ENCODE measurements around the gene CA12. TPM values are rescaled to one million over a fixed set of nuclear protein-coding genes. Genes with fewer than 3 reads are reported as not detected.
A peak's percentile ranks its signal among the peaks of the same experiment; 100 is the strongest.

Gene CA12
- total RNA-seq, 3 donors from 2014 or later: 141 to 645 (median 213) TPM

DNA sequence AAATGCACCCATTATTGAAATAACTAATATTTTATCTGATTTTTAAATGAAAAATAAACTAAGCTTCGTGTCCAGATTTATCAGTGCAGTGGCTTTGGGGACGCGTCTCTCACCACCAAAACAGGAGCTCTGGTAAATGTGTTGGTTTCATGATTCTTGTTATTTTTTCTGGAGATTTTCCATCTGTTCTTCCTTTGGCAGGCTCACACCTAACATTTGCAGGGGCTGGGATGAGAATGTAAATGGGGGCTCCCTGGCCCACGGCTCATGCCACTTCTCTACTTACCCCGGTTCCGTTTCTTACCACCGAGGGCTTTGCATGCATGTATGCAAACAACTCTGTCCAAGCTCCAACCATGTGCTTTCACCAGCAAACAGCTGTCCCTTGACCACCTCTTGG lies 30.9 kb upstream of the CA12 start:
- H3K9me3 ChIP-seq: no peaks in the 10 kb centered on the region
- H3K4me3 ChIP-seq: no peak overlapping the region
- ATAC-seq (no peak), DNase-seq (no peak)
- peaks cover 5% of the 10 kb centered on the region for H3K4me1 ChIP-seq (ENCODE audit: low read depth)
- TF ChIP-seq, protein P1, sequence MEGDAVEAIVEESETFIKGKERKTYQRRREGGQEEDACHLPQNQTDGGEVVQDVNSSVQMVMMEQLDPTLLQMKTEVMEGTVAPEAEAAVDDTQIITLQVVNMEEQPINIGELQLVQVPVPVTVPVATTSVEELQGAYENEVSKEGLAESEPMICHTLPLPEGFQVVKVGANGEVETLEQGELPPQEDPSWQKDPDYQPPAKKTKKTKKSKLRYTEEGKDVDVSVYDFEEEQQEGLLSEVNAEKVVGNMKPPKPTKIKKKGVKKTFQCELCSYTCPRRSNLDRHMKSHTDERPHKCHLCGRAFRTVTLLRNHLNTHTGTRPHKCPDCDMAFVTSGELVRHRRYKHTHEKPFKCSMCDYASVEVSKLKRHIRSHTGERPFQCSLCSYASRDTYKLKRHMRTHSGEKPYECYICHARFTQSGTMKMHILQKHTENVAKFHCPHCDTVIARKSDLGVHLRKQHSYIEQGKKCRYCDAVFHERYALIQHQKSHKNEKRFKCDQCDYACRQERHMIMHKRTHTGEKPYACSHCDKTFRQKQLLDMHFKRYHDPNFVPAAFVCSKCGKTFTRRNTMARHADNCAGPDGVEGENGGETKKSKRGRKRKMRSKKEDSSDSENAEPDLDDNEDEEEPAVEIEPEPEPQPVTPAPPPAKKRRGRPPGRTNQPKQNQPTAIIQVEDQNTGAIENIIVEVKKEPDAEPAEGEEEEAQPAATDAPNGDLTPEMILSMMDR (IDR thresholded peaks at IDR 0.05): no peak
- no peaks in the 10 kb centered on the region for H3K36me3 ChIP-seq (ENCODE audit: low read depth)
- intact Hi-C loops (cut with DNase I, micrococcal nuclease): no loop called here

DNA sequence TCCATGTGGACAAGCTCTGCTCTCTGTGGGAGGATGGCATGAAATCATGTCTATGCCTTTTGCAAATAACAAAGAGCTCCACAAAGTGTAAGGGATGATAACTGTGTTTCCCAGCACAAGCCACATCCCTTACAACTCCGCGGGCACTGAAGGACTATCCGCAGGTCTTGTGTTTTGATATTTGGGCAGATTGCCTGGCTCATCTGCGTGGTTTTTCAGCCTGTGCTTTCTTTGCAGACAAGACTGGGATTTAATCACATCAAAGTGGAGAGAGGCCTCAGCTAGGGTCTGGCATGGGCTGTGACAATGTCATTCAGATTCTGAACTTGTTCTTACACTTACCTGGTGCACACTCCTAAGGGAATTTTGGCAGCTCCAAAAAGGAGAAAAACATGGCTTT lies 30.2 kb upstream of the CA12 start:
- DNase-seq: no peak
- intact Hi-C loops (cut with DNase I, micrococcal nuclease): no loop called here
- peaks cover 5% of the 10 kb centered on the region for H3K4me1 ChIP-seq (ENCODE audit: low read depth)
- no peak overlapping the region for H3K4me3 ChIP-seq
- no peaks in the 10 kb centered on the region for H3K9me3 ChIP-seq
- ATAC-seq: no peak
- TF ChIP-seq, protein P1 (IDR thresholded peaks at IDR 0.05): no peak
- H3K36me3 ChIP-seq (ENCODE audit: low read depth): no peaks in the 10 kb centered on the region

DNA sequence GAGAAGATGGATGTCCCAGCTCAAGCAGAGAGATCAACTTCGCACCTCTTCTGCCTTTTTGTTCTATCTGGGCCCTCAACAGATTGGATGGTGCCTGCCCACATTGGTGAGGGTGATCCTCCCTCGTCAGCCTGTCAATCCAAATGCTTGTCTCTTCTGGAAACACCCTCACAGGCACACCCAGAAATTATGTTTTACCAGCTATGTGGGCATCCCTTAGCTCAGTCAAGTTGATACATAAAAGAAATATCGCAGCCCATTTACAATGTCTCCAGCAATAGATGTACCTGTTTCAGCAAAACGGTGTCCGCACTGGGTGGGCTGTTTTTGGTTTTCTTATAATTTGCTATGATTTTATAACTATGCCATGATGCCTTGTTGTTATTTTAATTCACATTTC lies 27.5 kb upstream of the CA12 start:
- DNase-seq: no peak
- peaks cover 5% of the 10 kb centered on the region for H3K4me1 ChIP-seq (ENCODE audit: low read depth)
- intact Hi-C loops (cut with DNase I, micrococcal nuclease): no loop called here
- TF ChIP-seq, protein P1 (IDR thresholded peaks at IDR 0.05): no peak
- no peaks in the 10 kb centered on the region for H3K9me3 ChIP-seq
- ATAC-seq: no peak
- no peak overlapping the region for H3K4me3 ChIP-seq
- H3K36me3 ChIP-seq (ENCODE audit: low read depth): no peaks in the 10 kb centered on the region

DNA sequence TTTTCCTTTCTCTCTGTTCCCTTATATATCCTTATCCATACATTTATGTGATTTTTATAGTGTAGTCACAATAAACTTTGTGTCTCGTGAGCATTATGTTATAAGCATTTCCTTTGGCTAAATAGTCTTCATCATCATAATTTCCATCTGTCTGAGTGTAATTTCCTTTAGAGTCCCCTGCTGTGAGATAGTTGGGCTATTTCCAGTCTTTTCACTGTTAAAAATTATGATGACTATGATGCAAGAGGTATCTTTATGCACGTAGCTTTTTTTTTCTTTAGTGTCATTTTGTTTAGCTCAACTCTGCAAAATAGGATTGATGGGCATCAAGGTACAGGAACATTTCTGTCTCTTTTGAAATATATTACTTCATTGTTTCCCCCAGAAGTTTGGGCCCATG lies 26.9 kb upstream of the CA12 start:
- no peaks in the 10 kb centered on the region for H3K36me3 ChIP-seq (ENCODE audit: low read depth)
- H3K9me3 ChIP-seq: no peaks in the 10 kb centered on the region
- no peak overlapping the region for H3K4me3 ChIP-seq
- H3K4me1 ChIP-seq (ENCODE audit: low read depth): peaks cover 5% of the 10 kb centered on the region
- DNase-seq (no peak), ATAC-seq (no peak)
- TF ChIP-seq, protein P1 (IDR thresholded peaks at IDR 0.05): no peak
- intact Hi-C loops (cut with DNase I, micrococcal nuclease): no loop called here

GRCh38 chr15:63407612-63408011 lies 26.0 kb upstream of the CA12 start:
- no peaks in the 10 kb centered on the region for H3K36me3 ChIP-seq (ENCODE audit: low read depth)
- TF ChIP-seq, protein P1 (IDR thresholded peaks at IDR 0.05): no peak
- DNase-seq (no peak), ATAC-seq (peak; percentile 58)
- intact Hi-C loops (cut with DNase I, micrococcal nuclease): no loop called here
- H3K4me1 ChIP-seq (ENCODE audit: low read depth): peaks cover 5% of the 10 kb centered on the region
- H3K4me3 ChIP-seq: no peak overlapping the region
- H3K9me3 ChIP-seq: no peaks in the 10 kb centered on the region
